Kidney capillary endothelial cell (primary cell): Measurements from ENCODE around the gene LCMT2.

Source experiments
- DNase-seq: peaks from one replicate; pipeline ENCODE4 v3.0.0-alpha.2; 2018; ENCODE audit warnings: low spot score

The LCMT2 gene

GRCh38 chr15:43275740-43276562, 54.4 kb downstream of the LCMT2 start:
- DNase-seq = no peak

- no peak for DNase-seq
Observed at GRCh38 chr15:43274136-43274535, 56.2 kb downstream of the LCMT2 start.
